ENCODE data around the gene VAV2.

The VAV2 gene

DNA sequence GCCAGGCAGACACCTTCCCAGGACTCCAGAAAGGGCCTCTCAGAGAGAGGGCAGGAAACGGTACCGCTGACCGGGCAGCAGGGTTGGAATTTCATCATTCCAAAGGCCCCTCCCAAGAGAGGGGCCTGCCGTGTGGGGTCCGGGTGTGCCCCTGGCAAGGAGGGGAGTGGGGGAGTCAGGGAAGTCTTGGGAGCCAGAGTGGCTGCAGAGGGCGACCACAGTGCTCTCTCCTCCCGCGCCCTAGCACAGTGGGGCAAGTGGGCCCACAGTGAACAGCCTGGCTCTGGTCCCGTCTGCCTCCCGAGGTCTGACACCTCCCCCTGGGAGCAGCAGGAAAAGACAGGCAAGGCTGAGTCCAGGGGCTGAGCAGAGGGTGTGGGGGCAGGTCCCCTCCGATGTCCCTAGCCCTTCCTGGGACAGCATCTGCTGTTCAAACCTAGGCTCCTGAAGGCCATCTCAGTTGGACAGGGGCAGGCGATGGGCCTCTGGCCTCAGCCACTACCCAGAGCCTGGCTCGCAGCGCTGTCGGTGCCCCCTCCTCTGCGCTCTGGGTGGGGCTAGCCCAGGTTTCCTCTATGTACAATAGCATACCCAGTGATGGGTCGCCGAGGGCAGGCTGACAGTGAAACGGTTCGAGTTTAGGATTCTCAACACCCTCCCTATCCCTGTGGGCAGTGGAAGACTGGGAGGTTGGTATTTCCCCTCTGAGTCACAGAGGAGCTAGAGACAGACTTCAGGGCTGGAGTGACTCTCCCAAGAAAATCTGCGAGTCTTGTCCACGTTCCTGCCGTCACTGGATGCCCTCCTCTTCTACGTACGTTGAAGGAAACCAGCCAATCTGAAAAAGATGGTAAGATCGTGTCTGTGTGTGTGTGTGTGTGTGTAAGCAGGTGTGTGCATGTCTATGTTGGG, 228.6 kb downstream of the VAV2 start:
- H3K27ac ChIP-seq (ENCODE audit: low read depth, low read length) = no peak overlapping the region
- no peak overlapping the region for H2AFZ ChIP-seq (ENCODE audit: low read depth, low read length, severe bottlenecking)
- no peaks in the 10 kb centered on the region for H3F3A ChIP-seq (ENCODE audit: insufficient read depth)
- peaks cover 16% of the 10 kb centered on the region; the same call in 1 of the 2 replicates for H3K36me3 ChIP-seq (ENCODE audit: low read length)
- H3K9ac ChIP-seq (ENCODE audit: low read length) = no peak overlapping the region
- H3K27me3 ChIP-seq (ENCODE audit: low read length) = no peaks in the 10 kb centered on the region
- no peak for TF ChIP-seq EZH2phosphoT487 (conservative IDR thresholded peaks at IDR 0.05; ENCODE audit: low read length)
- no peak for TF ChIP-seq CTCF (IDR thresholded peaks at IDR 0.05; ENCODE audit: insufficient read depth, low read length, poor library complexity, severe bottlenecking)
- no peaks in the 10 kb centered on the region for H3K79me2 ChIP-seq (ENCODE audit: insufficient read depth, low read length)
- H3K4me2 ChIP-seq (ENCODE audit: low read depth, low read length, poor library complexity, severe bottlenecking) = no peak overlapping the region
- peaks cover 4% of the 10 kb centered on the region; the same call in 1 of the 2 replicates for H3K9me3 ChIP-seq (ENCODE audit: insufficient read depth, low read length)
- H3K9me2 ChIP-seq (replicated peaks; ENCODE audit: insufficient read depth, low read length) = no peaks in the 10 kb centered on the region
- no peak overlapping the region for H3K4me3 ChIP-seq (ENCODE audit: insufficient read depth, low read length, poor library complexity, severe bottlenecking)
- no peaks in the 10 kb centered on the region for H4K20me1 ChIP-seq (ENCODE audit: low read depth, low read length)

DNA sequence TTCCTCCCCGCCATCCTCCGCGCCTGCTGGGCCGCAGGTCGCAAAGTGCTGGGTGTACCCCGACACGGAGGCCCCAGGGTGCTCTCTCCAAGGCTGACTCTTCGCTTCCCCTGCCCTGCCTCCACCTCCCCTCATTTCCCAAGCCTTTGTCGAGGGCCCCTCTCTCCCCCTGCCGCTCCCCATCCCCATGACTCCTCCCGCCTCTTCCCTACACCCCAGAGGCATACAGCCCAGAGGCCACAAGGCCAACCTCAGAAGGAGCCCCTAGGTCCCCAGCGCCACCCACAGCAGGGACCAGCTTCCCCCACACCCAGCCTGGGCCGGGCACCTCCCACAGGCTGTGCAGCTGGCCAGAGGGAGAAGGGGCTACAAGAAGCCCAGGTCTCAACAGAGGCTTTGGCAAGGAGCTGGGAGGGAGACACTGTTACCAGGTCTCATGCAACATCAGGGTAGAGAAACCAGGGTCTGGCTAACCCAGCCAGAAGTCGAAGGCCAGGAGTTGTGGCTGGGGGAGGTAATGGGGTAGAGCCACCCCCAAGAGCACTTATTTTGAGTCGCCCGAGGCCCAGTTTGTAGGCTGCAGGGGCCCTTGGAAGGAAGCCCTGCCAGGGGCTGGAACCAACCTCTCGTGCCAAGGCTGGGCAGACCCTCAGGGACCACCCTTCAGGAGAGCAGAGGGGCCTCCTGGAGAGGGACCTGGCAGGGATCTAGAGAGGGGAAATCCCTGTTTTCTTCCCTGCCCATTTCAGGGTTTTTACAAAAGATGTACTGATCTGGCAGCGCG, 229.4 kb downstream of the VAV2 start:
- no peaks in the 10 kb centered on the region for H4K20me1 ChIP-seq (ENCODE audit: low read depth, low read length)
- no peaks in the 10 kb centered on the region for H3K79me2 ChIP-seq (ENCODE audit: insufficient read depth, low read length)
- H3K9ac ChIP-seq (ENCODE audit: low read length) = no peak overlapping the region
- no peaks in the 10 kb centered on the region for H3F3A ChIP-seq (ENCODE audit: insufficient read depth)
- peaks cover 4% of the 10 kb centered on the region; the same call in 1 of the 2 replicates for H3K9me3 ChIP-seq (ENCODE audit: insufficient read depth, low read length)
- peaks cover 10% of the 10 kb centered on the region; the same call in 1 of the 2 replicates for H3K36me3 ChIP-seq (ENCODE audit: low read length)
- TF ChIP-seq EZH2phosphoT487 (conservative IDR thresholded peaks at IDR 0.05; ENCODE audit: low read length) = no peak
- H3K27me3 ChIP-seq (ENCODE audit: low read length) = no peaks in the 10 kb centered on the region
- no peak overlapping the region for H2AFZ ChIP-seq (ENCODE audit: low read depth, low read length, severe bottlenecking)
- H3K4me3 ChIP-seq (ENCODE audit: insufficient read depth, low read length, poor library complexity, severe bottlenecking) = no peak overlapping the region
- H3K9me2 ChIP-seq (replicated peaks; ENCODE audit: insufficient read depth, low read length) = no peaks in the 10 kb centered on the region
- no peak overlapping the region for H3K4me2 ChIP-seq (ENCODE audit: low read depth, low read length, poor library complexity, severe bottlenecking)
- H3K27ac ChIP-seq (ENCODE audit: low read depth, low read length) = no peak overlapping the region

GRCh38 chr9:133761641-133762248, 230.4 kb downstream of the VAV2 start:
- Histone ChIP-seq H3K27me3 (ENCODE audit: low read length) (no peaks in the 10 kb centered on the region), H3K4me2 (ENCODE audit: low read depth, low read length, poor library complexity, severe bottlenecking) (no peak overlapping the region), H3K79me2 (ENCODE audit: insufficient read depth, low read length) (no peaks in the 10 kb centered on the region), H3K9ac (ENCODE audit: low read length) (no peak overlapping the region), H2AFZ (ENCODE audit: low read depth, low read length, severe bottlenecking) (no peak overlapping the region), H3K9me3 (ENCODE audit: insufficient read depth, low read length) (no peaks in the 10 kb centered on the region), H3K27ac (ENCODE audit: low read depth, low read length) (no peak overlapping the region), H3K9me2 (replicated peaks; ENCODE audit: insufficient read depth, low read length) (no peaks in the 10 kb centered on the region), H4K20me1 (ENCODE audit: low read depth, low read length) (no peaks in the 10 kb centered on the region), H3K36me3 (ENCODE audit: low read length) (peaks cover under 1% of the 10 kb centered on the region; the same call in 1 of the 2 replicates), H3K4me3 (ENCODE audit: insufficient read depth, low read length, poor library complexity, severe bottlenecking) (no peak overlapping the region), H3F3A (ENCODE audit: insufficient read depth) (no peaks in the 10 kb centered on the region; the same call in 1 of the 2 replicates)
- no peak for TF ChIP-seq EZH2phosphoT487 (conservative IDR thresholded peaks at IDR 0.05; ENCODE audit: low read length)
- no peak for TF ChIP-seq CTCF (IDR thresholded peaks at IDR 0.05; ENCODE audit: insufficient read depth, low read length, poor library complexity, severe bottlenecking)
